Muscle of back (tissue), 11 donors: ENCODE data around the gene SMLR1. TPM values are rescaled to one million over a fixed set of nuclear protein-coding genes. Genes with fewer than 3 reads are reported as not detected.

Experiments used
- DNase-seq, 3 donors: peaks; one replicate each; pipeline versions ENCODE4 v3.0.0 to v3.0.0-alpha.2; 2013
- polyA plus RNA-seq, 10 donors: library from polyadenylated mRNA; unstranded; fragments of 120-200 nt; gene quantifications; one replicate each; pipeline ENCODE4 v1.2.1, GENCODE V29; 2013; ENCODE audit not compliant: insufficient read length in 10 of 10

Gene SMLR1
- polyA plus RNA-seq, 10 donors: 0.04 to 0.27 (median 0.16) TPM; not detected in 4

DNA sequence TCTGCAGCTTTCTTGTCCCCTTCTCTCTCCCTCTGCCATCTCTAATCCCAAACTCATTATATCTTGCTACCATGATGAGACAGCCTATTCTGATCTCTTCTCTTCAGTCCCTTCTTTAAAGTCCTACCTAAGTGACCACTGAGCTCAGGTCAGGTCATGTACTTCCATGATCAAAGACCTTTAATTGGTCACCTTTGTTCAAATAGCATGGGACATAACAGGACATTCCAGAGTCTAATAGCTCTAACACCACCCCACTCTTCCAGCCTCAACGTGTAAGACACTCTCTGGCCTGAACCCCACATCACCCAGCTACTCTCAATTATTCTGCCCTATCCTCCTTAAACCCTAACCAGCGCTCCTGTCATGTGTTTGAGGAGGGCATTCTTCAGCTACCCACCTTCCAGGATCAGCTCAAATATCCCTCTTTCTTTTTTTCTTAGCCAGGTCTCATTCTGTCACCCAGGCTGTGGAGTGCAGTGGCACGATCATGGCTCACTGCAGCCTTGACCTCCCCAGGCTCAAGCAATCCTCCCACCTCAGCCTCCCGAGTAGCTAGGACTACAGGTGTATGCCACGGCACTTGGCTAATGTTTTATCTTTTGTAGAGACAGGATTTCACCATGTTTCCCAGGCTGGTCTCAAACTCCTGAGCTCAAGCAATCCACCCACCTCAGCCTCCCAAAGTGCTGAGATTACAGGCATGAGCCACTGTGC lies 2.1 kb upstream of the SMLR1 start:
- DNase-seq: no peak

DNA sequence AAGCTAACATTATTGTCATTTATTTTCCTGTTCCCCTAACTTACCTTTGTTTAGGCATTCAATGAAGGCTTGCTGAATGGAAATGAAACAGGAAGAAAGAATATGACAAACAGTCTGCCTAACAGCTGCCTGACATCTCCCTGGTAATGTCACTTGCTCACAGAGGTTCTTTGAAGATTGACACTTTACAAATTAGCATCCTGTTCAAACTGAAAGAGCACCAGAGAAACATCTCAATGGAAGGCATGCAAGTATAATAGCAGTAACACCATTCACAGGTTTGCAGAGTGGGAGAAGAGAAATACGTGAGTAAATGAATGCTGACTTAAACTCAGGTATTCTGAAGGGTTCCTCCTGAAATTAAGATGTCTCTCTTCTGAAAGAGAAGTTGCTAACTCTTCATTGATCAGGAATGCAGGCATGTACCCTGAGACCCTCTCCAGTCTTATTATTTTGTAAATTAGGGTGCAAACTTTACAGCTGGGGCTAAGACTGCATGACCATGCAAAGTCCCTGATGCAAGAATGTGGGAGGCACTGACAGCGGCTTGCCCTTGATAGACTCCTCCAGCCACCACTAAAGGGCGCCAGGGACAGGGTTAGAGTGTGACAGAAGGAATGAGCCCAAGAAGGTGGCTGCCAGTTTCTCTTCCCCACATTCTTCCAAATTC lies 1.3 kb upstream of the SMLR1 start:
- no peak for DNase-seq

DNA sequence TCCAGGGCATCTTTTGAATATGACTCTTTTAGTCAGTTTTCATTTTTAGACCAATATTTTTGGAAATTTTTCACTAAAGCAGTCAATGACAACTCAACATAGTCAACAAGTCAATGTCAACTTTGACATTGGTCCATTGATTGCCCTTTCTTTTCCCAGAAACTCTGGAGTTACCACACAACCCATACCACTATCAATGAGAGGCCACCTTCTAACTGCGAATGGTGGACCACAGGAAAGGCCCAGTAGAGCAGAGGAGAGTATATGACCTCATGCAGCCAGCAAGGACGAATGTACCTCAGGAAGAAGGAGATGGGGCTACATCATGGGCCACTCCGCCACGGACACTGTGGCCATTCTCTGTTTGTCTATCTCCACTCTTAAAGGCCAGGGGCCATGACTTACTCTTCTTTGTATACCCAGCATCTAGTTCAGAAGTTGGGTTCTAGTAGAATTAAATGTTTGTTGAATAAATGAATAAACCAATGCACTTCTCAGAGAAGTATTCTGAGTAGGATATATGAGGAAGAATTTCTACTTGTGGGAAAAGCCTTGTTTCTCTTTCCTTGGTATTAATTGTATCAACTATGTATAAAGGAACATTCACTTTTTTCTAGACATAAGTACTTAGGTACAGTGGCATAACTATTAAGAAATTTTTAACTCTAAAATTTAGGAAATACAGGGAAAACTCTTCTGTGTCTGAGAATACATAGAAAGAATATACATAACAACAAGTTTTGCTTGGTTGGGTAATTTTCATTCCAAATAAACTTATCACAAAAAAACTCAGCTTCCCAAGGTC lies 562 bp upstream of the SMLR1 start:
- DNase-seq: no peak

DNA sequence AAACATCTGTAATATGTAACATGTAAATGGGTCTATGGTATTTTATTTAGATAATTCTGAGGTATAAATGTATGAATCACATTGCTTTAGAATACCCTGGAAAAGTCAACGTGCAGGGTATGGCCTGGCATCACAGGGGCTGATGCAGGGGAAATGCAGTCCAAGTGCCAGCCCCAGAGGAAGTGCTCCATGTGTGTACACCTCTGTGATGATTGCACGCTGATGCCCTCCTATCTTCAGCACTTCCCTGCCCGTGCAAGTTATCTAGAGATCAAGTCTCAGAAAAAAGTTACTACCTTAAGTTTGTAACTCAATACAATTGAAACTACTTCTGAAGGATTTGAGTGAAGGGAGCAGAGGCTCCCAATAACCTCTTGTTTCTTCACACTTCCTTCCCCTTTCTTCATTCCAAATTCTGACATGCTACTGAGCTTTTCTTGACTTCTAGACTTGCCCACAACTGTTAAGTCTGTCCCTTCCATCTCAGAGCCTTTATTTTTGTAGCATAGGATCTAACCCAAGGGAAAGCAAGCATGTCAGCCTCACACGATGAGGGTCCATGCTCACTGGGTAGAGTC lies 2.2 kb downstream of the SMLR1 start:
- no peak for DNase-seq

DNA sequence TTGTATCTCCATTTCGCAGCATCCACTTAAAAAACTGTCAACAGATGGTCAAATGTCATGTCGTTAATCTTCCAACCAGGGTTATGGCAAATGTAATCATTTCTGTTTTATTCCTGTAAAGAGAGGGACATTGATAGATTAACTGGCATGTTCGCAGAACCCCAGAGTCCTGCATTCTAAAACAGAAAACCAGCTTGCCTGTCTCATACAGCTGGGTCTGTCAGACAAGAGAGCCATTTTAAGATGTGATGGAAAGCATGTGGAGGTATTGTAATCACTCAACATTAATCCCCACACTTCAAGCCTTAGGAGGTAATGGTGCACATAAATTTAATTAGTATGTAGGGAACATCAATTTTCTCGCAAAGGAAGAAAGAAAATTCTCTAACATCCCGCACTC lies 4.4 kb downstream of the SMLR1 start:
- DNase-seq: no peak

DNA sequence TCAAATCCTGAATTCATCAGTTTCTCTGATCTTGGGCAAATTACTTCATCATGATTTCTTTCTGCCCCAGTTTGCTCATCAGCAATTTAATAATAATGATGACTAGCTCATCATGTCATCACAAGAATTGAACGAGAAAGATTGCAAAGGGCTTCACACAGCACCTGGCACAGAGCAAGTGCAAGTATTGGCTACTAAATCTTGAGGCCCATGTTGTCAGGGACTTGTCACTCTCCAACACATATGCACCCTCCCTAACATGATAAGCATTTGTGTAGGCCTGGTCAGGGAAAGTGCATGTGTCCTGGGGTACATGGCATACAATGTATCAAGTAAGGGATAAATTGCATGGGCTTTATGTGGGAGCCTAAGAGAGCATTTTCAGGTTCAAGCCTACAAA lies 6.4 kb downstream of the SMLR1 start:
- DNase-seq: no peak

DNA sequence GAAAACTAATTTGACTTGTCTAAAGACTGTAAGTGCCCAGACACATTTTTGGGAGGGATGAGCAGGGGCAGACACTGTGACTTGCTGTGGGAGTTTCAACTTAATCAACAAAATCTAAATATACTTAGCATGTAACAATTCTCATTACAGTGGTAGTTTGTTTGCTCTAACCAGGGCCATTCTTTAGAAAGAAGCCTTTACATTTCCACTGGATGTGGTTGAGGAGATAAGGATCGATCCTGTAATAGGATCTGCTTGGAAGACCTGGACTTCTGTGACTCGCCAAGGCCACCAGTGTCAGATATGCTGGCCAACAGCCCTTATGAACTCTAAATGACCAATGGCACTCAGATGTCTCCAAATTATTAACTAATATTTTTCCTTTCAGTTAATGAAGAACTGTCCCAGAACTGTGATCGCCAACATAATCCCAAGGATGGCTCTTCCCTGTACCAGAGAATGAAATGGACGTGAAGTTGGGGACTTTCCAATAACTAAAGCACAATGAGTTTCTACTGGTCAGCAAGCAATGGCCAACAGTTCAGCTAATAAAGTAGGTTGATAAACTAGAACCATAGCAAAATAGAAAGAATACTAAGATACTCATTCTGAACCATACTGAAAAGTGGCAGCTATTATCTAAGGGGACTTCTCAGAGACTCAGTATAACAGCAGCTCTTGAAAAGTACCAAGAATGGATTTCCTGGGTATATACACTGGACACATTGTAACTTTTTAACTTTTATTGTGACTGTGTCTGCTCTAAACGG lies 7.5 kb downstream of the SMLR1 start:
- no peak for DNase-seq

DNA sequence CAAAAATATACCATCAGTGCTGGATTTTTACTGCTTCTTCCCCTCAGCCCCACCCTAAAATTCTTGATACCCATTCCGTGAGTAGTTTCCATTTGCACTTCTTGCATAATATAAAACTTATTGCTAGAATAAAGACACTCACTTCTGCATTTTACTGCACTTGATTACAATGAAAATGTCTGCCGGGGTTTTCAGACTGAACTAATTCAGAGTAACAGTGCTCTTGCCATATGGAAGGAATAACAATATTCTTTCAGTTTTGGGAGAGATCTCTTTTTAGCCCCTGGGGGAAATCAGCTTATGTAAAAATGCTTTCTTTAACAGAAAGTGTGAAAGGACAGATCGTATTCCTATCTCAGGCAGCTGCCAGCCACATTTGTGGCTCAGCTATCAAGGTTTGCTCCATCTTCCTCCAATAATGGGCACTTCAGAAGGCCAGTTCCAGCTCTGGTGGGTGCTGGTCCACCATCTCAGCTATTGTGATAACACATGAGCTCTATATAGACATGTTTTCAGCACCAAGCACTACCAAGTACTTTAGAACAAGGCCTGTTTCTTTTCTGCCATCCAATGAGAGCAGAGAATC lies 8.9 kb downstream of the SMLR1 start:
- peak in 1 of 3 donors; percentile 36 for DNase-seq

DNA sequence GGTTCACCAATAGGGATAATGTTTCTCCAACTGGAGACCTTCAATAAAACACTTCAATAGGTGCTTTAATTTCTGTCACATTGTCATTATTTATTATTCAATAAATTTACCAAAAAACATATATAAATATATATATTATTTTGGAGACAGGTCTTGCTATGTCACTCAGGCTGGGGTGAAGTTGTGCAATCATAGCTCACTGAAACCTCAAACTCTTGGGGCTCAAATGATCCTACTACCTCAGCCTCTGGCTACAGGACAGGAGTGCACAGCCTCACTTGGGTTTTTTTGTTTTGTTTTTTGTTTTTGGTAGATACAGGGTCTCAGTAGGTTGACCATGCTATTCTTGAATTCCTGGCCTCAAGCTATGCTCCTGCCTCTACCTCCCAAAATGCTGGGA lies 9.9 kb downstream of the SMLR1 start:
- DNase-seq: no peak

DNA sequence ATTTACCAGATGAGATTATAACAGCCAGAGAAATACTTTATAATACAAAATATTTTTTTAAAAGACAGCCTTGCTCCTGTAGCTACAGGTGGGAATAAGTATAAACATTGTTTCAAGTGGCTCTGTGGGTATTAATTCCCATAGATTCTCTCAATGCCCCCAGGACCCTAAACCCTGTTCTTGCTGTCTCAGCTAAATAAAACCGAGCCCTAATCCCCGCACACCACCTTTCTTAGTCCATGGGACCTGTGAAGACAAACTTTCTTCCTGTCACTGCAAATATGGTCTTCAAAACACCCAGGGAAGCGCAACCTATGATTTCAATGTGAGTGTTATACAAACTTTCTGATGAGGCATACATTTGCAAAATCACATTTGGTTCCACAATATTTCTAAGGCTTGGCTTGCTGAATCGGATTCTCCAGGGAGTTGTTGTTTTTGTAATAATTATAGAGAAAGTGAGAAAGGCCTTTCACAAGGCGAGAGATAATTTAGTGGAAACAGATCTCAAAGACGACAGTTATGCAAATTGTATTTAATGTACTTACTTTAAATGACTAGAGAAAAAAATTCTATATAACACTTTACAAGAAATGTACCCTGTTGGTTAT lies 11.1 kb downstream of the SMLR1 start:
- no peak for DNase-seq

DNA sequence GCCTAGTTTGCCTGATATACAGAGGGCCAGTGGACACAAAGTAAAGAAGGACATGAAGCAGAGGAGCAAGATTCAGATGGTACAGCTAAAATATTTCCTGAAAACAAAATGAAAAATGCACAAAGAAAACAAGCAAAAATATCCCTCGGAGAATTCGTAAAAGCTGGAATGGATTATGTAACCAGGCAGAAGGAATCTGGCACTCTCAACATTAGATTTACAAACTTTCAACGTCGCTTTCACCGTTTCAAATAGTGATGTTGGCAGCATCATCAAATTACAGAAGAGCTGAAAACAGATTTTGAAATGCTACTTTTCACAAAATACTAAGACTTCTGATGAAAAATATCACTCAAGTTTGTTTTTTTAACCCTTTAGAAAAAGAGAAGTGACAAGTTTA lies 11.7 kb downstream of the SMLR1 start:
- DNase-seq: no peak

DNA sequence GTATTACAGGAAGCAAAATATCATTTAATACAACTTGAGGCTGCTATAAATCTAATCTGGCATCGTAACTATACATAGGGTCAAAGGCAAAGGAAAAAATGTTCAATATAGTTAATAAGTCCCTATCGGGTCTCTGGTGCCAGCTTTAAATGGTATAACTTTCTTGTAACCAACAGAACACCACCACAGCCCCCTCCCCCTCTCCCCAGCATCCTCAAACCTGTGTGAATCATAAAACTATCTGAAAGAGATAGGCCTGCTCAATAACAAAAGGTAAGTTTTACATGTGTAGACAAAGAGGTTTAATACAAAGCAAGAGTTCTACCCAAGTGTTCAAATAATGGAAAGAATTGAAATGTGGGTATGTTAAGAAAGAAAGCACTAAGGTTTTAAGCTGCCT lies 12.2 kb downstream of the SMLR1 start:
- DNase-seq: no peak

DNA sequence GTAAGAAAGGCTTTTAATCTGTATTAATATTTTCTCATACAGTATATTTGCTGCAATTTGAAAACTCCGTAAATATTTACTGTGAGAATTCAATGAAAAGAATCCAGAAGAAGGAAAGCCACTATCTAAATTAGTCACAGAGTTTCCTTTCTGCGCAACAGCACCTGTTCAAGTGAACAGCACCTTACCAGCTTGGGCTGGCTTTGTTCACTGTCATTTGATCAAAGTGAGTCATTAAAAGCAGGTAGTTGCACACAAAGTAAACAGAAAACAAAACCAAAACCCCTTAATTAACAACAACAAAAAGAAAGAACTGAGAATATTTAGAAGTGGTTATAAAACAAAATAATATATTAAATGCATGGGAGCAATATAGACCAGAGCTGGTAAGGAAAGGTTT lies 12.8 kb downstream of the SMLR1 start:
- DNase-seq: no peak

DNA sequence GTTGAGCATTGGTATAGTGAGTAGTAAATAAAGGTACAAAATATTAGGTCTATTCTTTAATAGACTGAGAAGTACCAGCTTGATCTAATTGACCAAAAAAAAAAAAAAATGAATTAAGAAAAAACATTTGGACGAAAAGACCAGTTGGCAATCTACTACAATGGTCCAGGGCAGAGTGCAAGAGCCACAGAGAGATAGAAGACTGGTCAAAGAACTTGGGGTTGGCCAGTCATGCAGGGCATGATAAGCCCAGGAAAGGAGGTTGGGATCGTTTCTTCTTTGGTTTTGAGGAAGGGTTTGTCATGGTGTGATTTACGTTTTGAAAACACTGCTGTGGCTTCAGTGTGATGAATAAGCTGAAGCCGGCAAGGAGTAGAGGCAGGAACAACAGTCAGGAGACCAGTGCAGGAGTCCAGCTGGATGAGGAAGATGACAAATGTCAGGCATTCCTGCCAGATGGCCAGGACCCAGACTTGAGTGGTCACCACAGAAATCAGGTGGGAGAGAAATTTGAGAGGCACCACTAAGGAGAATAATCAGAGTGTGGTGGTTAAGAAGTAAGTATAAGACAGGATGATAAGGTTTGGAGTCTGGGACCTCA lies 14.0 kb downstream of the SMLR1 start:
- DNase-seq: no peak

DNA sequence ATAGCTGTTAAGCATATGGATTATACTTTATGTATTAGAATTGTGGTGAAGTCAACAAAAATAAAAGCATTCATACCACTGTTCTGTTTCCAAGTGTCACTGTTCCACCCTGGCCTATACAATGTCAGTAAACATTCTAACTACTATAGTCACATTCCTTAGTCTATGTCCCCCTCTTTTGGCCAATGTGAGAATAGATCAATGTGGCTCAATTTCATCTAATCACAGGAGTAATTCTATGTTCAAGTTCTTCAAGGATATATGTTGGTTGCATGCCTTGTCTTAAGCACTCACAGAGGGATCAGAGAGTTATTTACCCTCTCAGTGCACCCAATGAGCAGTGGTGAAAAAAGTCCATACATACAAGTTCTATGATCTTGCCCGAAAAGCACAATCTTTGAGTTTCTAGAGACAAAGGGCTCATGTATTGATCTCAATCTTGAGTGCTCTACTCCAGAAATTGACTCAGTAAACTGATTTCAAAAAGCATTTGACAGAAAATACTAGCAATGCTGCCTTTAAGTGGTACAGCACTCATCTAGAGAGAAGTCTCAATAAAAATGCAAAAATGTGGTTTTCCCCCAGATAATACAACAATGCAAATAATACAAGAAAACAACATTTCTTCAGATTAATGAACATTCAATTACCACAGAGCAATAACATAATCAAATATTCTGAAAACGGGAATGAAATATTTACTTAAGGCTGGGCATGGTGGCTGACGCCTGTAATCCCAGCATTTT lies 16.5 kb downstream of the SMLR1 start:
- DNase-seq: peak in 2 of 3 donors; percentile 36 to 43

DNA sequence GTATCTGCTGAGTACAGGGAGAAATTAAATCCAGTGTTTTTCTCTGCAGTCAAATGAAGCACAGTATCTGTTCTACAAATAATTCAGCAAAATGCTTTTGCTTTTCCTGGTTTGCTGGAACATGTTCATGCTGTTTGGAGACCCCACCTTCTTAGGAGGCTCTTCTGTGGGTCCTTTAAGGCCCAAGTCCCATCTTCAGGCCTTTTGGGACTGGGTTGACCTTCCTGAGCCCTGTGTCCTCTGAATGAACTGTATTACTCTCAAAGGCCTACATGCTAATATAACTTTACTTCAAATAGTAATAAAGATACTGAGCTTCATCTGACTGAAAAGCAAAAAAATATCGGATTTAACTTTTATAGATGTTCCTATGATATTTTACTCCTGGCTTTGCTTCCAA lies 19.3 kb downstream of the SMLR1 start:
- peak in 1 of 3 donors; percentile 44 for DNase-seq

DNA sequence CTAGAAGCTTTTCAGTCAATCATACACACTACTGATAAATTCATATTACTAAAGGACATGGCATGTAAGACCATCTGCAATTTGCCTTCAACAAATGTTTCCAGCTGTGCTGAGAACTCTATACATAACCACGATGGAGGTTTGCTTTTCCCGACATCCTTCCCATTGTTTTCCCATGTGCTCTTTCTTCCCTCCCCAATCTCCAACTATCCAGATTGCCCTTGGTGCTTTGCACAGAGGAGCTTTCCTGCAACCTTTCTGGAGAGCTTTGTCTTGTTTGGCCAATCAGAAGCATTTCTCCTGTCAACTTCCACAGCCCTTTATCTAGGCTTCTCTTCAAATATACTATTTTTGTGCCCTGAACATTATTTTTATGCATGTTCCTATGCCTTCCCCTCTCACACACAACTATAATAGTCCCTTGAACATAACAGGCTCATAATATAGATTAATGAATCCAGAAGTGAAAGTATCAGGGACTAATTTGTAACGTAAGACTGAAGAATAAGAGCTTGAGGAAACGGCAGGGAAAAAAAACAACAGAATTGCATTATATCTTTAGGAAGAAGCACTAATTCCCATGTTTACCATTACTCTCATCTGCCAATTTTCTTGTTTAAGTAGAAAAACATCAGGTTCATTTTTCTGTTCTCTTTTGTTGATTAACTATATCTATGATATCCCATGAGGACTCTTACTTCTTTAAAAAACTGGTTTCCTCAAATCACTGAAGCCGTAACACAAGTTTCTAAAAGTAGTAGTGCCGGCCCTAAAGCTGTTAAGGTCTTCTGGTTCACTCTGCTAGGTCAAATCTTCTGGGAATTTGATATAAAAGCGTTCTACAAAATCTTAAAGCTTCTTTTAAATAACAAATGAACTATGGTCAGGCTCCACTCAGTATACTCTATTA lies 20.1 kb downstream of the SMLR1 start:
- peak in 2 of 3 donors; percentile 7 to 61 for DNase-seq

DNA sequence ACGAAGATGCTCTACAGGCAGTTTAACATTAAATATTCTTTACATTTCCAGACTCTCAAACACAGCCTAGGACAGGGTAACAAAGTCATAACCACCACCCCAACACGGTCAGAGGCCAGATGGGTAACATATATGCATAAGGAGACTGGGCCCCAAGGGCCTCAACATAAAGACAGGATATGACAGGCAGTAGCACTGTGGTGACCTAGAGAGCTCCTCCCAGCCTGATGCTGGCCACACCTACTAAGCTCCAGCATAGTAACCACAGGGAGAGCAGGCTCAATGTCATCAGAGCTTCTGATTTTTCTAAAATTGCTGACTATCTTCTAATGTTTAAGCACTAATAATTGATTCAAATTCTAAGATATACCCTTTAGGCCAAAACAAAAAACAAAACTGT lies 21.7 kb downstream of the SMLR1 start:
- no peak for DNase-seq

DNA sequence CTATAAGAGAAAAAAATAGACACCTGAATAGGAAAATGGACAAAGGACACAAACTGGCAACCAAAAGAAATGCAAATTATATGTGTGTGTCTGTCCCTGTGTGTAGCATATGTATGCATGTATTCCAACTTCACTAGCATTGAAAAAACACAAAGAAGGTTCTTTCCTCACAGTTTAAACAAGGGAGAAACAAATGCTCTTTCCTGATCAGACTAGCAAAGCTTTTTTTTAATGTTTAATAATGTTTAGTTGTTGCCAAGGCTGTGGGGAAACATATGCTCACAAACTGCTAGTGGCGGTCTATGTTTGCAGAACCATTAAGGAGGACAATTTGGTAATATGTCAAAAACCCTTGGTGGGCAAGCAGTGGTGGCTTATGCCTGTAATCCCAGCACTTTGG lies 22.4 kb downstream of the SMLR1 start:
- peak in 1 of 3 donors; percentile 37 for DNase-seq
